GM12864 (cell line): ENCODE results near the gene CLSTN2.

Experiments used
- DNase-seq: peaks from one replicate; pipeline ENCODE4 v3.0.0-alpha.2; 2011; ENCODE audit warnings: low read depth
- H3K4me3 ChIP-seq: 2 replicates; pipeline ENCODE4 v1.5.1; 2011; ENCODE audit warnings: mild to moderate bottlenecking, low read depth, low read length, control low read depth
- CTCF ChIP-seq: IDR thresholded peaks from 2 replicates; pipeline ENCODE4 v1.5.1; 2011; ENCODE audit warnings: low read depth, mild to moderate bottlenecking, moderate library complexity, low read length, control low read depth, inconsistent platforms; ENCODE audit errors: missing control alignments

The CLSTN2 gene

DNA sequence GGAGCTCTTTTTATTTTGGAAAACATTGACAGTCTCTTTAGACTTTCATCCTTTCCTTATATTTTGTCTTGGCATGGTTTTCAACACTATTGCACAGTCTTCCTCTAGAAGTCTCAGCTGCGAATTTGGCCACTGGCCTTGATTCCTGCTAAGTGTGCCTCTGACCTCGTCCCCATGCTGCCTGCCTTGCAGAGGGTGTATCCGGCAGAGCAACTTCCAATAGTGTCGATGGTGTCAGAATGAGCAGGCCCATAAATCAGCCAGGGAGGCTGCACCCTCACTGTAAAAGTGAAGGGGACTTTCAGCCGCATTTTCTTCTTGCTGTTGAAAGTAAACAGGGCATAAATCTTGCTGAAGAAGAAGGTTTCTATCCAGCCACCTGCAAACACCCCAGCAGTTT lies 406.2 kb downstream of the CLSTN2 start:
- DNase-seq: no peak
- TF ChIP-seq CTCF: no peak
- H3K4me3 ChIP-seq: no peak overlapping the region

DNA sequence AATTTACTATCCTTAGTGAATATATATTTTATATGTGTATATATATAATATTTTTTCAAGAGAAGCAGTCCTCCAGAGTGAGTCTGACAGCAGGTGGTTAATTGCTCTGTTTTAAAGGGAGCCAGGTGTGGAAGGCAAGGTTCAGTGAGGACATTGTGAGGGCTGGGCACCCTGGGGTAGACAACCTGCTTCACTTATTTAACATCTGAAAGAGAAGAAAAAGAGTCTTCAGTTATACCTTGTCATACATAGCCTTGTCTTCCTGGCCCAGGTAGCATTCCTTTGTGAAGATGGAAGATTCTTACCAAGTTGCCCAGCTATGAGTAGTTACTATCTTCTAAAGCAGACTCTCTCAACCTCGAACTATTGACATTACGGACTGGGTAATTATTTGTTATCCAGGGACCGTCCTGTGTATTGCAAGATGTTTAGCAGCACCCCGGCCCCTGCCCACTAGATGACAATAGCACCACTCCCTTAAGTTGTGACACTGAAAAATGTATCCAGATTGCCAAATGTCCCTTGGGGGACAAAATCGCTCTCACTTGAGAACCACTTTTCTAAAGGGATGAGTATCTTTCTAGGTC lies 406.9 kb downstream of the CLSTN2 start:
- H3K4me3 ChIP-seq: no peak overlapping the region
- TF ChIP-seq CTCF: no peak
- DNase-seq: no peak

DNA sequence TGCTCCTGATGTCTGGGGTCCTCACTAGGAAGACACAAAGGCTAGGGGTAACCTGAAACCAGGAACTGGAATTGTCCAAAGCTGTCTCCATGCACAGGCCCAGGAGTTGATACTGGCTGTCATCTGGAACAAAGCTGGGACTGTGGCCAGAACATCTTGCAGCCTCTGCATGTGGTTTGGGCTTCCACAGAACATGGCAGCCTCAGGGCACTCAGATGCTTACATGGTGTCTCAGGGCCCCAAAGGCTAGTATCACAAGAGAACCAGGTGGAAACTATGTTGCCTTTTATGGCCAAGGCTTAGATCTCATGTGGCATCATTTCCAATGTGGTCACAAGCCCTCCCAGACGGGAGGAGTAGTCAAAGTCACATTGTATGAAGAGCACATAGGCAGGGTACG lies 407.7 kb downstream of the CLSTN2 start:
- TF ChIP-seq CTCF: no peak
- H3K4me3 ChIP-seq: no peak overlapping the region
- DNase-seq: no peak

GRCh38 chr3:140343211-140344081 lies 408.5 kb downstream of the CLSTN2 start:
- DNase-seq: no peak
- no peak overlapping the region for H3K4me3 ChIP-seq
- no peak for TF ChIP-seq CTCF

GRCh38 chr3:140344082-140344454 lies 409.1 kb downstream of the CLSTN2 start:
- DNase-seq: no peak
- no peak for TF ChIP-seq CTCF
- H3K4me3 ChIP-seq: no peak overlapping the region

DNA sequence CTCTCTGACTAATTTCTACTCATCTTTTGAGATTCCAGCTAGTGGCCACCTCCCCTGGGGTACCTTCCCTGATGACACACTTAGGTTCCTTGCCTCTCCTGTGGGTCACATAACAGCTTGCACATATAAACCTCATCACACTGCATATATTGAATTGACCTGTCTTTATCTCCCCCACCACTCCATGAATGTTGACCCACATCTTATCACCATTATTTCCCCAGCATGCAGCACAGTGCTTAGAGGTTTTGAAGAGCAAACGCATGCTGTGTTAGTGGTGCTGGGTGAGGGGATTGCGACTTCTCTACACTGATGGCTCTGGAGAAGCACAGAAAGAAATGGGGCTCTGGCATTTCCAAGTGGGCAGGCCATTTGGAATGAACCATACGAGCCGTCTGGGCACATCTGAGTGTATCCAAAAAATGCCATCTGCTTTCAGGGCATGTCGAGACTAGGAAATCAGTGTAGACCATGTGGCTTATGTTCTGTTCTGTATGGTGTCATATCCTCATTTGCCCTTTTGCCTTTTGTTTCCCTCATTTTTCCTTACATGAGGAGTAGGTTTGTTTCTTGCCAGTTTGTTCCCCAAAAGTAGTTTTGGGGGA lies 409.7 kb downstream of the CLSTN2 start:
- no peak for DNase-seq
- TF ChIP-seq CTCF: no peak
- H3K4me3 ChIP-seq: no peak overlapping the region
